ENCODE data around the gene MAPKAPK5. TPM values are rescaled to one million over a fixed set of nuclear protein-coding genes. Genes with fewer than 3 reads are reported as not detected.
"Not testable (repeated sequence)": the region's sequence is repeated elsewhere in the genome, so short reads cannot be mapped to it uniquely, and the experiment has no call there.

MAPKAPK5 gene
- total and polyA plus RNA-seq, 4 donors: 10.9 to 26.3 (median 12.6) TPM

DNA sequence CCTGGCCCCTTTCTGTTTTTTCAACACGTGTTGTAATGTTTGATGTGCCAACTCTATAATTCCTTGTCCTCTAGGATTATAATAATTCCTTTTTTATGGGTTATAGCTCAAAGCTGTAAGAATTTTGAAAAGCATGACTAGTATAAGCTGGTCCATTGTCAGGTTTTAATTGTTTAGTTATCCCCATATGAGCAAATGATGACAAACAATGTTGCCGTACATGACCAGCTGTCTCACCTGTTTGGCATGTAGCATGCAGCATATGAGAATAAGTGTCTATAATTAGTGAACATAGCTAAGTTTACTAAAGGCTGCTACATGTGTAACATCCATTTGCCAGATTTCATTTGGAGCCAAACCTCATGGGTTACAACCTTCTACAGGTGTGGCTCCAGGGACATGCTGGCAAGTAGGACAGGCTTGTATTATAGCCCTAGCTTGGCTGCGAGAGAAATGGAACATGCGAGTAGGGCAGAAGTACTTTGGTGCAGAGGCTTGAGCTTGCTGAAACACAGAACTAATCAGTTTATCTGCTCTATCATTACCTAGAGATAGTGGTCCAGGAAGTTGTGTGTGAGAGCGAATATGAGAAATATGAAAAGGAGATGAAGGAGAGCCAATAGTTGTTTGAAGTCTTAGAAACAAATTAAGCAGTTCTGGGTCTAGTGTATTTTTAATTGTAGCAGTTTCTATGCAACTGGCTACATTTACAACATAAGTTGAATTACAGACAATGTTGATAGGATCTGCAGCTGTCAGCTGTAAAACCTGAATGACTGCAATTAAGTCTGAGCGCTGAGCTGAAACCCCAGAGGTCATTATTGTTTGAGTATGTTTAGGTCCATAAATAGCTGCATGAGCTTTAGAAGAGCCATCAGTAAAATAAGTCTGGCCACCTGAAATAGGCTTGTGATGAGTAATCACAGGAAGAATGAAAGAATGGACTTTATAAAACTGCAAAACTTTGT, 22.6 kb upstream of the MAPKAPK5 start:
- no peaks in the 10 kb centered on the region for H3K36me3 ChIP-seq (ENCODE audit: control insufficient read depth in 4 of 4, insufficient read depth in 3 of 4, low read depth in 1 of 4, low read length in 3 of 4)
- 83% methylated on average over 6 of the region's 6 CpGs for WGBS
- H3K4me3 ChIP-seq (ENCODE audit: low read depth in 1 of 3, low read length in 3 of 3): no peak overlapping the region
- no peaks in the 10 kb centered on the region for H3K27me3 ChIP-seq (ENCODE audit: control insufficient read depth in 4 of 4, insufficient read depth in 4 of 4, low read length in 3 of 4)
- H3K27ac ChIP-seq (ENCODE audit: low read depth in 1 of 2, low read length in 2 of 2): no peak overlapping the region
- no peaks in the 10 kb centered on the region for H3K9me3 ChIP-seq (ENCODE audit: control insufficient read depth in 4 of 4, low read length in 3 of 4)
- no peaks in the 10 kb centered on the region for H3K4me1 ChIP-seq (ENCODE audit: control insufficient read depth in 4 of 4, insufficient read depth in 4 of 4, low read length in 3 of 4)
- DNase-seq (ENCODE audit: low spot score): no peak
- TF ChIP-seq NR2F2 (IDR thresholded peaks at IDR 0.05) (no peak), FOXA1 (IDR thresholded peaks at IDR 0.05) (no peak), HNF4G (IDR thresholded peaks at IDR 0.05) (no peak)
- TF ChIP-seq, protein P1, sequence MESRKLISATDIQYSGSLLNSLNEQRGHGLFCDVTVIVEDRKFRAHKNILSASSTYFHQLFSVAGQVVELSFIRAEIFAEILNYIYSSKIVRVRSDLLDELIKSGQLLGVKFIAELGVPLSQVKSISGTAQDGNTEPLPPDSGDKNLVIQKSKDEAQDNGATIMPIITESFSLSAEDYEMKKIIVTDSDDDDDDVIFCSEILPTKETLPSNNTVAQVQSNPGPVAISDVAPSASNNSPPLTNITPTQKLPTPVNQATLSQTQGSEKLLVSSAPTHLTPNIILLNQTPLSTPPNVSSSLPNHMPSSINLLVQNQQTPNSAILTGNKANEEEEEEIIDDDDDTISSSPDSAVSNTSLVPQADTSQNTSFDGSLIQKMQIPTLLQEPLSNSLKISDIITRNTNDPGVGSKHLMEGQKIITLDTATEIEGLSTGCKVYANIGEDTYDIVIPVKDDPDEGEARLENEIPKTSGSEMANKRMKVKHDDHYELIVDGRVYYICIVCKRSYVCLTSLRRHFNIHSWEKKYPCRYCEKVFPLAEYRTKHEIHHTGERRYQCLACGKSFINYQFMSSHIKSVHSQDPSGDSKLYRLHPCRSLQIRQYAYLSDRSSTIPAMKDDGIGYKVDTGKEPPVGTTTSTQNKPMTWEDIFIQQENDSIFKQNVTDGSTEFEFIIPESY (IDR thresholded peaks at IDR 0.05): no peak
- H3K9ac ChIP-seq (ENCODE audit: low read depth in 1 of 2, low read length in 2 of 2): no peak overlapping the region

DNA sequence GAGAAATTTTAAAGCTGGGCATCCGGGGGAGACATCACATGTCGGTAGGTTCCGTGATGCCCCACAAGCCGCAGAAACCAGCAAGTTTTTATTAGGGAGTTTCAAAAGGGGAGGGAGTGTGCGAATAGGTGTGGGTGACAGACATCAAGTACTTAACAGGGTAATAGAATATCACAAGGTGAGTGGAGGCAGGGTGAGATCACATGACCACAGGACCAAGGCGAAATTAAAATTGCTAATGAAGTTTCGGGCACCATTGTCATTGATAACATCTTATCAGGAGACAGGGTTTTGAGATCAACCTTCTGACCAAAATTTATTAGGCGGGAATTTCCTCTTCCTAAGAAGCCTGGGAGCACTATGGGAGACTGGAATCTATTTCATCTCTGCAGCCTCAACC, 21.2 kb upstream of the MAPKAPK5 start:
- H3K4me3 ChIP-seq (ENCODE audit: low read depth in 1 of 3, low read length in 3 of 3); H3K27me3 ChIP-seq (ENCODE audit: control insufficient read depth in 4 of 4, insufficient read depth in 4 of 4, low read length in 3 of 4); DNase-seq (ENCODE audit: low spot score); H3K27ac ChIP-seq (ENCODE audit: low read depth in 1 of 2, low read length in 2 of 2); H3K36me3 ChIP-seq (ENCODE audit: control insufficient read depth in 4 of 4, insufficient read depth in 3 of 4, low read depth in 1 of 4, low read length in 3 of 4); H3K4me1 ChIP-seq (ENCODE audit: control insufficient read depth in 4 of 4, insufficient read depth in 4 of 4, low read length in 3 of 4); H3K9me3 ChIP-seq (ENCODE audit: control insufficient read depth in 4 of 4, low read length in 3 of 4); H3K9ac ChIP-seq (ENCODE audit: low read depth in 1 of 2, low read length in 2 of 2): not testable (repeated sequence)
- 91% methylated on average over 8 of the region's 8 CpGs for WGBS

- DNase-seq (ENCODE audit: low spot score): no peak
- Histone ChIP-seq H3K9ac (ENCODE audit: low read depth in 1 of 2, low read length in 2 of 2) (no peak overlapping the region), H3K36me3 (ENCODE audit: control insufficient read depth in 4 of 4, insufficient read depth in 3 of 4, low read depth in 1 of 4, low read length in 3 of 4) (no peaks in the 10 kb centered on the region), H3K4me3 (ENCODE audit: low read depth in 1 of 3, low read length in 3 of 3) (no peak overlapping the region), H3K27me3 (ENCODE audit: control insufficient read depth in 4 of 4, insufficient read depth in 4 of 4, low read length in 3 of 4) (no peaks in the 10 kb centered on the region), H3K9me3 (ENCODE audit: control insufficient read depth in 4 of 4, low read length in 3 of 4) (no peaks in the 10 kb centered on the region), H3K4me1 (ENCODE audit: control insufficient read depth in 4 of 4, insufficient read depth in 4 of 4, low read length in 3 of 4) (no peaks in the 10 kb centered on the region), H3K27ac (ENCODE audit: low read depth in 1 of 2, low read length in 2 of 2) (no peak overlapping the region)
- TF ChIP-seq REST (IDR thresholded peaks at IDR 0.05) (no peak), ATF3 (IDR thresholded peaks at IDR 0.05) (no peak), NR2F2 (IDR thresholded peaks at IDR 0.05) (no peak), FOXA1 (IDR thresholded peaks at IDR 0.05) (no peak)
- WGBS: 34% methylated on average over 2 of the region's 2 CpGs
These were observed 19.1 kb upstream of the MAPKAPK5 start for GRCh38 chr12:111822886-111823285.
